Tibial nerve (tissue), 4 donors: Measurements from ENCODE around the gene FAM117A. TPM values are rescaled to one million over a fixed set of nuclear protein-coding genes. Genes with fewer than 3 reads are reported as not detected.

Experiments used
- DNase-seq, 2 donors: peaks; one replicate each; pipeline ENCODE4 v3.0.0-alpha.2; 2019; ENCODE audit warnings: low spot score in 2 of 2
- H3K27ac ChIP-seq, 4 donors: fragments of 200-600 bp; sonication (generic) in 3 of 4; one replicate each; pipeline ENCODE4 v1.5.1; 2017 to 2019; ENCODE audit warnings: mild to moderate bottlenecking in 1 of 4
- H3K27me3 ChIP-seq, 2 donors: fragments of 200-600 bp; sonication (generic) in 1 of 2; one replicate each; pipeline versions ENCODE4 v1.5.1 to v1.6.0; 2017 to 2019
- H3K36me3 ChIP-seq, 3 donors: fragments of 200-600 bp; sonication (generic); one replicate each; pipeline ENCODE4 v1.5.1; 2018 to 2019
- H3K4me1 ChIP-seq, 4 donors: fragments of 200-600 bp; sonication (generic) in 3 of 4; one replicate each; pipeline ENCODE4 v1.5.1; 2017 to 2019
- H3K4me3 ChIP-seq, 4 donors: fragments of 200-600 bp; sonication (generic) in 3 of 4; one replicate each; pipeline ENCODE4 v1.5.1; 2017 to 2019; ENCODE audit warnings: mild to moderate bottlenecking in 1 of 4, moderate library complexity in 1 of 4
- H3K9me3 ChIP-seq, 4 donors: fragments of 200-600 bp; sonication (generic) in 3 of 4; one replicate each; pipeline ENCODE4 v1.5.1; 2017 to 2019
- CTCF ChIP-seq, 5 experiments: fragments of 200-600 bp in 3 of 5; fragments of 450-650 bp in 2 of 5; sonication (generic) in 3 of 5; IDR thresholded peaks; one replicate each; pipeline ENCODE4 v1.5.1; 2016 to 2019; ENCODE audit warnings: antibody characterized with exemption in 5 of 5, mild to moderate bottlenecking in 3 of 5, moderate library complexity in 2 of 5
- EP300 ChIP-seq, 2 donors: sonication (generic); formaldehyde crosslinking; IDR thresholded peaks; one replicate each; pipeline ENCODE4 v1.6.1; 2017; ENCODE audit warnings: antibody characterized with exemption in 2 of 2, mild to moderate bottlenecking in 1 of 2
- POLR2A ChIP-seq, 2 donors: fragments of 450-650 bp; IDR thresholded peaks; one replicate each; pipeline ENCODE4 v1.6.1; 2017; ENCODE audit warnings: antibody characterized with exemption in 2 of 2, mild to moderate bottlenecking in 2 of 2, moderate library complexity in 2 of 2
- WGBS, 2 donors: methylation state at CpG; one replicate each; pipeline ENCODE4 v1.1.5; 2018; 5-methylcytosine and 5-hydroxymethylcytosine counted together
- total RNA-seq, 4 donors: library from RNA; depleted of rRNA; stranded (reverse); fragments of >200 nt; gene quantifications; one replicate each; pipeline ENCODE4 v1.1.0, GENCODE V29; 2016

Gene FAM117A
- total RNA-seq, 4 donors from 2014 or later = 12.9 to 23.1 (median 18.3) TPM

GRCh38 chr17:49793309-49793708 is 29.4 kb upstream of the FAM117A start:
- no peak overlapping the region for H3K27ac ChIP-seq
- H3K36me3 ChIP-seq = peaks cover 6 to 60% (median 14%) of the 10 kb centered on the region in 3 donors
- peaks cover 0 to 60% (median 24%) of the 10 kb centered on the region in 4 donors for H3K4me1 ChIP-seq
- H3K4me3 ChIP-seq = no peak overlapping the region
- WGBS, 2 donors = 91 to 94% methylated on average over 3 of the region's 3 CpGs
- no peaks in the 10 kb centered on the region for H3K9me3 ChIP-seq
- DNase-seq = no peak
- TF ChIP-seq POLR2A (IDR thresholded peaks at IDR 0.05) (no peak), EP300 (IDR thresholded peaks at IDR 0.05) (no peak), CTCF (IDR thresholded peaks at IDR 0.05) (no peak)
- no peaks in the 10 kb centered on the region for H3K27me3 ChIP-seq

- no peak for DNase-seq
- peaks cover 0 to 29% (median 14%) of the 10 kb centered on the region in 3 donors for H3K36me3 ChIP-seq
- H3K27ac ChIP-seq = peak overlapping the region in 2 of 4 donors; percentile 97 to 98
- H3K4me3 ChIP-seq = peak overlapping the region; percentile 31 to 100 (median 86)
- 4 to 5% methylated on average over 17 of the region's 17 CpGs for WGBS, 2 donors
- TF ChIP-seq CTCF (IDR thresholded peaks at IDR 0.05) (no peak), EP300 (IDR thresholded peaks at IDR 0.05) (no peak), POLR2A (IDR thresholded peaks at IDR 0.05) (no peak)
- peaks cover 0 to 55% (median 27%) of the 10 kb centered on the region in 4 donors for H3K4me1 ChIP-seq
- H3K27me3 ChIP-seq = no peaks in the 10 kb centered on the region
- H3K9me3 ChIP-seq = no peaks in the 10 kb centered on the region
Measured at GRCh38 chr17:49789243-49789578, 25.3 kb upstream of the FAM117A start.

- TF ChIP-seq EP300 (IDR thresholded peaks at IDR 0.05) = peak; percentile 72 to 98
- peak; percentile 56 to 96 for TF ChIP-seq POLR2A (IDR thresholded peaks at IDR 0.05)
- TF ChIP-seq CTCF (IDR thresholded peaks at IDR 0.05) = peak in 3 of 5 experiments; percentile 33 to 37 (median 35)
- no peaks in the 10 kb centered on the region for H3K27me3 ChIP-seq
- H3K27ac ChIP-seq = peak within 1 kb of the TSS; percentile 97 to 99 (median 98)
- WGBS, 2 donors = 0 to 1% methylated on average over 45 to 54 of the region's 59 CpGs
- peak within 1 kb of the TSS; percentile 76 to 100 (median 94) for H3K4me3 ChIP-seq
- no peaks in the 10 kb centered on the region for H3K9me3 ChIP-seq
- DNase-seq = peak; percentile 97 to 98
- peaks cover 0 to 54% (median 27%) of the 10 kb centered on the region in 4 donors for H3K4me1 ChIP-seq
- H3K36me3 ChIP-seq = peaks cover 0 to 23% (median 11%) of the 10 kb centered on the region in 3 donors
Measured at GRCh38 chr17:49788478-49789242, 24.7 kb upstream of the FAM117A start, which contains the start of gene KAT7. Gene KAT7 (plus strand): TSS chr17:49788681. CDS start chr17:49788835, 154 bp downstream.

GRCh38 chr17:49787884-49788477 is 24.1 kb upstream of the FAM117A start:
- TF ChIP-seq CTCF (IDR thresholded peaks at IDR 0.05) = no peak
- no peak for TF ChIP-seq POLR2A (IDR thresholded peaks at IDR 0.05)
- no peak for TF ChIP-seq EP300 (IDR thresholded peaks at IDR 0.05)
- DNase-seq = no peak
- peaks cover 0 to 54% (median 23%) of the 10 kb centered on the region in 4 donors for H3K4me1 ChIP-seq

GRCh38 chr17:49784636-49785035 is 20.7 kb upstream of the FAM117A start:
- H3K4me3 ChIP-seq = no peak overlapping the region
- H3K36me3 ChIP-seq = no peaks in the 10 kb centered on the region
- H3K27ac ChIP-seq = no peak overlapping the region
- H3K9me3 ChIP-seq = no peaks in the 10 kb centered on the region
- H3K4me1 ChIP-seq = peaks cover 0 to 29% (median 6%) of the 10 kb centered on the region in 4 donors
- no peak for TF ChIP-seq CTCF (IDR thresholded peaks at IDR 0.05)
- TF ChIP-seq EP300 (IDR thresholded peaks at IDR 0.05) = no peak
- DNase-seq = no peak
- H3K27me3 ChIP-seq = no peaks in the 10 kb centered on the region
- WGBS, 2 donors = 74 to 77% methylated on average over 1 of the region's 1 CpG

More at GRCh38 chr17:49787884-49788477, 24.1 kb upstream of the FAM117A start:
- peak overlapping the region; percentile 97 to 99 (median 98) for H3K27ac ChIP-seq
- H3K27me3 ChIP-seq = no peaks in the 10 kb centered on the region
- 1 to 2% methylated on average over 17 of the region's 17 CpGs for WGBS, 2 donors
- H3K4me3 ChIP-seq = peak overlapping the region; percentile 58 to 100 (median 86)
- H3K9me3 ChIP-seq = no peaks in the 10 kb centered on the region
- H3K36me3 ChIP-seq = peaks cover 0 to 16% (median 5%) of the 10 kb centered on the region in 3 donors
